Neutrophil (primary cell): ENCODE measurements around the gene GFOD2.
A peak's percentile ranks its signal among the peaks of the same experiment; 100 is the strongest.

ENCODE experiments used
- H3K27ac ChIP-seq: fragments of 200-600 bp; sonication (generic); 2 replicates; pipeline ENCODE4 v1.5.1; 2016; ENCODE audit warnings: mild to moderate bottlenecking, moderate library complexity
- H3K27me3 ChIP-seq: fragments of 200-600 bp; sonication (generic); 2 replicates; pipeline ENCODE4 v1.6.0; 2016; ENCODE audit warnings: mild to moderate bottlenecking
- H3K36me3 ChIP-seq: fragments of 200-600 bp; sonication (generic); 2 replicates; pipeline ENCODE4 v1.5.1; 2017
- H3K4me1 ChIP-seq, 2 experiments: fragments of 200-600 bp in 1 of 2; sonication (generic) in 1 of 2; 1 replicate in 1 of 2; 2 replicates in 1 of 2; pipeline versions ENCODE4 v1.5.1 to v1.6.1; 2013 to 2016; ENCODE audit warnings: low read depth in 1 of 2, low read length in 1 of 2, mild to moderate bottlenecking in 1 of 2, moderate library complexity in 1 of 2; ENCODE audit not compliant: control insufficient read depth in 1 of 2, insufficient read depth in 1 of 2
- H3K4me3 ChIP-seq, 2 experiments: fragments of 200-600 bp in 1 of 2; sonication (generic) in 1 of 2; 1 replicate in 1 of 2; 2 replicates in 1 of 2; pipeline ENCODE4 v1.5.1; 2013 to 2016; ENCODE audit warnings: low read depth in 1 of 2, low read length in 1 of 2, mild to moderate bottlenecking in 1 of 2, moderate library complexity in 1 of 2
- H3K9me3 ChIP-seq: fragments of 200-600 bp; sonication (generic); 2 replicates; pipeline ENCODE4 v1.5.1; 2016
- TF ChIP-seq, protein P1 (sequence below): fragments of 200-600 bp; sonication (generic); IDR thresholded peaks from 2 replicates; pipeline ENCODE4 v1.5.1; 2016; ENCODE audit warnings: antibody characterized with exemption

Gene GFOD2

GRCh38 chr16:67710607-67711006 lies 8.5 kb downstream of the GFOD2 start:
- TF ChIP-seq, protein P1, sequence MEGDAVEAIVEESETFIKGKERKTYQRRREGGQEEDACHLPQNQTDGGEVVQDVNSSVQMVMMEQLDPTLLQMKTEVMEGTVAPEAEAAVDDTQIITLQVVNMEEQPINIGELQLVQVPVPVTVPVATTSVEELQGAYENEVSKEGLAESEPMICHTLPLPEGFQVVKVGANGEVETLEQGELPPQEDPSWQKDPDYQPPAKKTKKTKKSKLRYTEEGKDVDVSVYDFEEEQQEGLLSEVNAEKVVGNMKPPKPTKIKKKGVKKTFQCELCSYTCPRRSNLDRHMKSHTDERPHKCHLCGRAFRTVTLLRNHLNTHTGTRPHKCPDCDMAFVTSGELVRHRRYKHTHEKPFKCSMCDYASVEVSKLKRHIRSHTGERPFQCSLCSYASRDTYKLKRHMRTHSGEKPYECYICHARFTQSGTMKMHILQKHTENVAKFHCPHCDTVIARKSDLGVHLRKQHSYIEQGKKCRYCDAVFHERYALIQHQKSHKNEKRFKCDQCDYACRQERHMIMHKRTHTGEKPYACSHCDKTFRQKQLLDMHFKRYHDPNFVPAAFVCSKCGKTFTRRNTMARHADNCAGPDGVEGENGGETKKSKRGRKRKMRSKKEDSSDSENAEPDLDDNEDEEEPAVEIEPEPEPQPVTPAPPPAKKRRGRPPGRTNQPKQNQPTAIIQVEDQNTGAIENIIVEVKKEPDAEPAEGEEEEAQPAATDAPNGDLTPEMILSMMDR = no peak
- H3K27me3 ChIP-seq = no peaks in the 10 kb centered on the region
- H3K36me3 ChIP-seq = no peaks in the 10 kb centered on the region
- H3K27ac ChIP-seq = peak overlapping the region; percentile 54
- H3K4me3 ChIP-seq = no peak overlapping the region
- peaks cover 38 to 47% of the 10 kb centered on the region in 2 experiments for H3K4me1 ChIP-seq
- no peaks in the 10 kb centered on the region for H3K9me3 ChIP-seq

DNA sequence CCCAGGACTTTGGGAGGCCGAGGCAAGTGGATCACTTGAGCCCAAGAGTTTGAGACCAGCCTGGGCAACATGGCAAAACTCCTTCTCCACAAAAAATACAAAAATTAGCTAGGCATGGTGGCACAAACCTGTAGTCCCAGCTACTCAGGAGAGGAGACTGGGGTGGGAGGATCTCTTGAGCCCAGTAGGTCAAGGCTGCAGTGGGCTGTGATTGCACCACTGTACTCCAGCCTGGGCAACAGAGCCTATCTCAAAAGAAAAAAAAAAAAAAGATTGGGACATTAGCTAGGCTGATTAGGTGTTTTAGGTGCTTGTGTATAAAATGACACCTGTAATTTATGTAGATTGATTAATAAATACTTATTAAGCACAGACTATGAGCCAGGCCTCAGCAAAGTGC lies 10.1 kb downstream of the GFOD2 start:
- TF ChIP-seq, protein P1 = no peak

DNA sequence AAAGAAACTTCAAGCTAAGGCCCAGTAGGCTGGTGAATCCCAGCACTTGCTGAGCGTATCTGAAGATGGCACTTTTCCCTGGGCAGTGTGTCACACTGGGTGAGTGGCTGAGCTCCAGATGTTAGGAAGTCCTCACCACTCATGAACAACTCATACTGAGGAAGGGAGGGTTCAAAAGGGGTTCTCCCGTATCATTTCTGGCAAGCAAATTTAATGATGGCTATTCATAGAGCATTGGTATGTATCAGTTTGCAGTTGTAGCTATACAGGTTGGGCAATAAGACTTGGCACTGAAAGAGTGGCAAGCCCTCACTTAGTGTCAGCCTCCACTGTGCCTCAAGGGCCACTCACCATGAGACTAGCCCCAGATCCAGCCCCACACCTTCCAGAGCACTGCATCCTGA lies 10.7 kb downstream of the GFOD2 start:
- H3K27me3 ChIP-seq = no peaks in the 10 kb centered on the region
- peaks cover 16 to 31% of the 10 kb centered on the region in 2 experiments for H3K4me1 ChIP-seq
- TF ChIP-seq, protein P1 = no peak
- H3K9me3 ChIP-seq = no peaks in the 10 kb centered on the region
- no peak overlapping the region for H3K4me3 ChIP-seq
- no peaks in the 10 kb centered on the region for H3K36me3 ChIP-seq
- H3K27ac ChIP-seq = no peak overlapping the region

More for the DNA sequence above, 10.1 kb downstream of the GFOD2 start:
- H3K9me3 ChIP-seq = no peaks in the 10 kb centered on the region
- peaks cover 23 to 35% of the 10 kb centered on the region in 2 experiments for H3K4me1 ChIP-seq
- no peak overlapping the region for H3K4me3 ChIP-seq
- no peak overlapping the region for H3K27ac ChIP-seq
- no peaks in the 10 kb centered on the region for H3K36me3 ChIP-seq
- H3K27me3 ChIP-seq = no peaks in the 10 kb centered on the region

- TF ChIP-seq, protein P1 = no peak
- H3K27ac ChIP-seq = no peak overlapping the region
- H3K4me1 ChIP-seq = peaks cover 10 to 26% of the 10 kb centered on the region in 2 experiments
- no peaks in the 10 kb centered on the region for H3K36me3 ChIP-seq
- H3K4me3 ChIP-seq = no peak overlapping the region
- no peaks in the 10 kb centered on the region for H3K9me3 ChIP-seq
- H3K27me3 ChIP-seq = no peaks in the 10 kb centered on the region
Measured at GRCh38 chr16:67707790-67708189, 11.3 kb downstream of the GFOD2 start.

GRCh38 chr16:67707210-67707609 lies 11.9 kb downstream of the GFOD2 start:
- TF ChIP-seq, protein P1 = no peak
- Histone ChIP-seq H3K36me3 (no peaks in the 10 kb centered on the region), H3K4me1 (peaks cover 10 to 25% of the 10 kb centered on the region in 2 experiments), H3K27me3 (no peaks in the 10 kb centered on the region), H3K27ac (no peak overlapping the region), H3K9me3 (no peaks in the 10 kb centered on the region), H3K4me3 (no peak overlapping the region)

DNA sequence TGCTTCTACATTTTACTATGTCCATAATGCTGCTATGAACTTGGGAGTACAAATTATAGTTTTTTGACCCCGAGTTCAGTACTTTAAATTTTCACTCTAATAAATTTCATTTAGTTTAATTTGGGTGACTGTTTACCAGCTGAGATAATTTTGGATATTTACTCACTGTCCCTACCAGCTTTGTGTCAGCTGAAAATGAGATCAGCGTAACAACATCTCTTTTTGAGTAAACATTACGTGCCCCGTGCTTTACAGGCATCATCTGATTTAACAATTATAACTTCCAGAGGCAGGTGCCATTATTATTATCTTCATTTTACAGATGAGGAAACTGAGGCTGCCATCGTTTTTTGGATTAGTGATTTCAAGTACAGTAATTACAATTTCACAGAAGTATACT lies 15.0 kb downstream of the GFOD2 start:
- no peak overlapping the region for H3K27ac ChIP-seq
- peaks cover 5 to 8% of the 10 kb centered on the region in 2 experiments for H3K4me1 ChIP-seq
- TF ChIP-seq, protein P1 = no peak
- H3K4me3 ChIP-seq = no peak overlapping the region
- no peaks in the 10 kb centered on the region for H3K27me3 ChIP-seq
- H3K36me3 ChIP-seq = no peaks in the 10 kb centered on the region
- H3K9me3 ChIP-seq = no peaks in the 10 kb centered on the region
